Measurements from ENCODE around the gene DGKQ. TPM values are rescaled to one million over a fixed set of nuclear protein-coding genes. Genes with fewer than 3 reads are reported as not detected.

Gene DGKQ
- total RNA-seq (2011; cell fraction: chromatin; rRNA removed; ENCODE audit: low replicate concordance) = 27.1 and 96.1 TPM in 2 replicates
- total RNA-seq (2011; cell fraction: nucleolus; rRNA removed) = 70.2 and 86.6 TPM in 2 replicates
- 28.7 and 35.0 TPM in 2 replicates for total RNA-seq (2011; cell fraction: nucleoplasm; rRNA removed)
- total RNA-seq (2014; rRNA removed) = 17.0 and 19.1 TPM in 2 replicates
- 1.2 and 1.7 TPM in 2 replicates for total RNA-seq (2014; rRNA removed; fragmentation: Illumina TruSeq; extraction: Trizol)
- total RNA-seq (2015; rRNA removed; fragmentation: Illumina TruSeq; extraction: Trizol) = 6.1 and 6.3 TPM in 2 replicates
- total RNA-seq (2021) = 18.4 and 22.0 TPM in 2 replicates
- 5.6 and 6.8 TPM in 2 replicates for polyA plus RNA-seq (2011; rRNA removed)
- polyA plus RNA-seq (2011; cell fraction: cytosol; rRNA removed) = 5.6 and 16.4 TPM in 2 replicates
- 86.6 and 144 TPM in 2 replicates for polyA plus RNA-seq (2011; cell fraction: nucleus; rRNA removed)
- 13.1 and 23.6 TPM in 2 replicates for polyA plus RNA-seq (2012)
- polyA plus RNA-seq (2014; fragmentation: Illumina TruSeq; extraction: Trizol) = 2.6 and 7.3 TPM in 2 replicates
- under 1 TPM; 0.17 to 0.27 TPM for polyA plus RNA-seq (2014; fragmentation: Nextera tagmentation; extraction: Ambion mirVana)
- polyA plus RNA-seq (2014; rRNA removed) = 15.3 and 15.7 TPM in 2 replicates
- polyA minus RNA-seq (2011; rRNA and poly(A)+ RNA removed) = 1.9 and 2.5 TPM in 2 replicates
- polyA minus RNA-seq (2011; cell fraction: cytosol; rRNA and poly(A)+ RNA removed) = 5.5 and 7.7 TPM in 2 replicates
- 17.1 and 17.2 TPM in 2 replicates for polyA minus RNA-seq (2011; cell fraction: nucleus; rRNA and poly(A)+ RNA removed)
- Bru-seq, nascent RNA = percentile 55 among the genes with signal in this experiment
- BruChase-seq, experiment 1, labeled RNA remaining after a 2-hour chase = percentile 45 among the genes with signal in this experiment
- percentile 52 among the genes with signal in this experiment for BruChase-seq, experiment 2, labeled RNA remaining after a 6-hour chase
- long read RNA-seq, experiment 1, partial matches to known transcripts = 19 of 51 reads
- long read RNA-seq, experiment 1, other reads (novel, unspliced or antisense) = 30 of 51 reads
- long read RNA-seq, experiment 2, full-length matches to known transcripts = 2 of 19 reads
- long read RNA-seq, experiment 2, partial matches to known transcripts = 3 of 19 reads
- long read RNA-seq, experiment 2, other reads (novel, unspliced or antisense) = 14 of 19 reads
- long read RNA-seq, experiment 3, partial matches to known transcripts = 0 of 1 reads
- long read RNA-seq, experiment 3, other reads (novel, unspliced or antisense) = 1 of 1 reads

- Histone ChIP-seq H3K27me3 (ENCODE audit: control insufficient read depth in 2 of 2, insufficient read depth in 2 of 2, low read length in 2 of 2) (no peaks in the 10 kb centered on the region), H4K20me1 (replicated peaks; ENCODE audit: control insufficient read depth, insufficient read depth, low read length) (no peaks in the 10 kb centered on the region; the same call in 1 of the 2 replicates), H3K9ac (ENCODE audit: insufficient read depth in 1 of 2, low read depth in 2 of 2, low read length in 2 of 2) (peak within 1 kb of the TSS; percentile 64 to 98; a peak in 3 of 4 replicates), H3K36me3 (ENCODE audit: control insufficient read depth, insufficient read depth, low read length) (peaks cover 3% of the 10 kb centered on the region; the same call in 1 of the 3 replicates), H3K9me1 (ENCODE audit: control insufficient read depth, insufficient read depth, low read length) (no peaks in the 10 kb centered on the region), H2AFZ (ENCODE audit: low read depth, low read length) (peak within 1 kb of the TSS; percentile 67; the same call in 1 of the 2 replicates), H3K27ac (ENCODE audit: extremely low read depth, low read depth, low read length) (peak within 1 kb of the TSS; percentile 57; the same call in 2 of the 3 replicates), H3K79me2 (ENCODE audit: control insufficient read depth, insufficient read depth, low read length) (peaks cover 10% of the 10 kb centered on the region; the same call in 2 of the 3 replicates), H3K4me3 (peak within 1 kb of the TSS; percentile 79), H3K9me3 (replicated peaks; ENCODE audit: control insufficient read depth, insufficient read depth, low read depth, low read length) (no peaks in the 10 kb centered on the region), H3K4me1 (replicated peaks in 1 of 2; ENCODE audit: control insufficient read depth in 2 of 2, insufficient read depth in 2 of 2, low read length in 2 of 2) (peaks cover 0 to 61% of the 10 kb centered on the region in 2 experiments; a peak in 4 of 5 replicates), H3K4me2 (ENCODE audit: insufficient read depth, low read length) (peak within 1 kb of the TSS; percentile 79)
- ATAC-seq (peak; percentile 93), DNase-seq (ENCODE audit: extremely low read depth in 1 of 4, low spot score in 3 of 4) (peak; percentile 84 to 98 (median 97)), FAIRE-seq (no peak)
- 21% methylated on average over 54 of the region's 123 CpGs for WGBS (ENCODE audit: insufficient coverage, low coverage, missing lambda C conversion rate)
- ChIA-PET POLR2A (interaction anchor here (0.9 kb wide), 1 partner anchor 13 kb away, joined by 3 read pairs; the partner anchor contains the start of gene IDUA), CTCF (ENCODE audit: low intra/inter-chr PET ratio) (no interaction called here)
- intact Hi-C loops (cut with micrococcal nuclease) (loop anchor here (2.0 kb wide), 1 partner anchor 43 kb away; no protein-coding TSS in a partner anchor), in situ Hi-C loops (cut with MboI) (no loop called here)
- TSS peak; percentile 89 for BruUV-seq (replicated peaks)
- TF ChIP-seq ATF1 (CRISPR knock-in tag; IDR thresholded peaks at IDR 0.05) (no peak), ATF1 (tag; IDR thresholded peaks at IDR 0.05) (no peak), RBM22 (IDR thresholded peaks at IDR 0.05; ENCODE audit: low read depth, low read length, poor library complexity, severe bottlenecking) (peak; percentile 23), IRF2 (CRISPR knock-in tag; IDR thresholded peaks at IDR 0.05) (no peak), U2AF1 (optimal IDR thresholded peaks at IDR 0.05; ENCODE audit: low read depth, low read length) (no peak), ETV1 (tag; conservative IDR thresholded peaks at IDR 0.05; ENCODE audit: low read depth) (no peak), AFF4 (CRISPR knock-in tag; IDR thresholded peaks at IDR 0.05) (no peak), RUNX1 (IDR thresholded peaks at IDR 0.05; ENCODE audit: low read depth) (no peak), ZNF324 (CRISPR knock-in tag; IDR thresholded peaks at IDR 0.05) (no peak), ELF2 (CRISPR knock-in tag; IDR thresholded peaks at IDR 0.05) (no peak), KDM1A (IDR thresholded peaks at IDR 0.05) (no peak), DLX4 (CRISPR knock-in tag; IDR thresholded peaks at IDR 0.05) (no peak)
These were observed at the start of gene DGKQ for GRCh38 chr4:973431-974397. TSS of gene DGKQ (minus strand) at chr4:973569. CDS start at chr4:973482, 87 bp downstream.
